PC-9 (cell line): ENCODE measurements around the gene CCNF.

Experiments
- EZH2 ChIP-seq: fragments of 200-600 bp; sonication (generic); IDR thresholded peaks from 2 replicates; pipeline ENCODE4 v1.8.0; 2017; ENCODE audit warnings: antibody characterized with exemption, low read depth
- TF ChIP-seq, protein P1 (sequence below): fragments of 200-600 bp; sonication (generic); conservative IDR thresholded peaks from 2 replicates; pipeline ENCODE4 v1.6.1; 2017; ENCODE audit warnings: mixed run types, antibody characterized with exemption, mild to moderate bottlenecking, moderate library complexity

DNA sequence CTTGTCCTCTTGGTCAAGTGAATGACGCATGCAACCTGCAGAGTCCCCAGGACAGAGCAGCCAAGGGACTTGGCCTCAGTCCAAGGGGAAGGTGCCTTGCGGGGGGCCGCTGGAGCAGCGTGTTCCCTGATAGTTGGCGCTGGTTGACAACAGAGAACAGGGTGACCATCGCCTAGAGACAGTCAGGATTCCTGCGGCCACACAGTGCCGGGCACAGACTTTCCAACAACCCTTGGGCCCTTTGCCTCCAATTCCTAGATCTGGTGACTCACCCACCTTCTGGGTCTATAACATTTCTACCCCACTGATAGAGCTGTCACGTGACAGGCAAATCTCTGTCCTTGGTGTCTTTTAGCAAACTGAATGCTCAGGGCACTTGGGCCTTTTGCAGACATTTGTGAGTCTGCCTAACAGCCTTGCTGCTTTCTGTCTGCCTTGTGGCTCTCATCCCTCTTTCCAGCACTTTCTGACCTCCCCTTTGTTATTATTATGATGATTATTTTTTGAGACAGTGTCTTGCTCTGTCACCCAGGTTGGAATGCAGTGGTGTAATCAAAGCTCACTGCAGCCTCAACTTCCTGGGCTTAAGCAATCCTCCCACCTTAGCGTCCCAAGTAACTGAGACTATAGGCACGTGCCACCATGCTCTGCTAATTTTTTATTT is 18.8 kb downstream of the CCNF start:
- TF ChIP-seq, protein P1, sequence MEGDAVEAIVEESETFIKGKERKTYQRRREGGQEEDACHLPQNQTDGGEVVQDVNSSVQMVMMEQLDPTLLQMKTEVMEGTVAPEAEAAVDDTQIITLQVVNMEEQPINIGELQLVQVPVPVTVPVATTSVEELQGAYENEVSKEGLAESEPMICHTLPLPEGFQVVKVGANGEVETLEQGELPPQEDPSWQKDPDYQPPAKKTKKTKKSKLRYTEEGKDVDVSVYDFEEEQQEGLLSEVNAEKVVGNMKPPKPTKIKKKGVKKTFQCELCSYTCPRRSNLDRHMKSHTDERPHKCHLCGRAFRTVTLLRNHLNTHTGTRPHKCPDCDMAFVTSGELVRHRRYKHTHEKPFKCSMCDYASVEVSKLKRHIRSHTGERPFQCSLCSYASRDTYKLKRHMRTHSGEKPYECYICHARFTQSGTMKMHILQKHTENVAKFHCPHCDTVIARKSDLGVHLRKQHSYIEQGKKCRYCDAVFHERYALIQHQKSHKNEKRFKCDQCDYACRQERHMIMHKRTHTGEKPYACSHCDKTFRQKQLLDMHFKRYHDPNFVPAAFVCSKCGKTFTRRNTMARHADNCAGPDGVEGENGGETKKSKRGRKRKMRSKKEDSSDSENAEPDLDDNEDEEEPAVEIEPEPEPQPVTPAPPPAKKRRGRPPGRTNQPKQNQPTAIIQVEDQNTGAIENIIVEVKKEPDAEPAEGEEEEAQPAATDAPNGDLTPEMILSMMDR = no peak
- no peak for TF ChIP-seq EZH2
